Effector memory CD8-positive, alpha-beta T cell (primary cell): ENCODE data around the gene ZNF500.

ENCODE experiments used
- ATAC-seq: fragments of 150-1000 bp; cut with Tn5 transposase; replicated peaks from 2 replicates; pipeline ENCODE4 v1.10.0; 2021; ENCODE audit warnings: mild to moderate bottlenecking, moderate library complexity
- DNase-seq, 3 experiments: peaks; one replicate each; pipeline ENCODE4 v3.0.0; 2021
- H3K27ac Mint-ChIP-seq, 2 donors: one replicate each; pipeline ENCODE4 v1.8.0; 2022; ENCODE audit warnings: mild to moderate bottlenecking in 2 of 2, mixed read lengths in 2 of 2, moderate library complexity in 2 of 2
- H3K27me3 Mint-ChIP-seq, 2 donors: one replicate each; pipeline ENCODE4 v1.8.0; 2022; ENCODE audit warnings: mixed read lengths in 2 of 2
- H3K36me3 Mint-ChIP-seq: one replicate; pipeline ENCODE4 v1.8.0; 2022; ENCODE audit warnings: mild to moderate bottlenecking, moderate library complexity, mixed read lengths; ENCODE audit not compliant: insufficient read depth
- H3K4me1 Mint-ChIP-seq, 2 donors: one replicate each; pipeline ENCODE4 v1.8.0; 2022; ENCODE audit warnings: low read depth in 2 of 2, mixed read lengths in 2 of 2
- H3K4me3 Mint-ChIP-seq, 2 donors: one replicate each; pipeline ENCODE4 v1.8.0; 2022; ENCODE audit warnings: mild to moderate bottlenecking in 2 of 2, mixed read lengths in 2 of 2, moderate library complexity in 2 of 2
- H3K9me3 Mint-ChIP-seq, 2 donors: one replicate each; pipeline ENCODE4 v1.8.0; 2022; ENCODE audit warnings: mixed read lengths in 2 of 2

The ZNF500 gene

DNA sequence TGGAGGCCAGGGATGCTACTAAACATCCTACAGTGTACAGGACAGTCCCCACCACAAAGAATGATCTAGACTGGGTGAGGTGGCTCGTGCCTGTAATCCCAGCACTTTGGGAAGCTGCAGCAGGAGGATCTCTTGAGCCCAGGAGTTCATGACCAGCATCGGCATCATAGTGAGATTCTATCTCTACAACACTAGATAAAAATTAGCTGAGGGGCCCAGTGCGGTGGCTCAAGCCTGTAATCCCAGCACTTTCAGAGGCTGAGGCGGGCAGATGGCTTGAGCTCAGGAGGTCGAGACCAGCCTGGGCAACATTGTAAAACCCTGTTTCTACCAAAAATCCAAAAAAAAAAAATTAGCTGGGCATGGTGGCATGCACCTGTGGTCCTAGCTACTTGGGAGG lies 5.4 kb upstream of the ZNF500 start:
- Mint-ChIP-seq H3K27ac (no peak overlapping the region), H3K9me3 (no peaks in the 10 kb centered on the region), H3K27me3 (no peaks in the 10 kb centered on the region), H3K36me3 (peaks cover 10% of the 10 kb centered on the region), H3K4me3 (no peak overlapping the region), H3K4me1 (peaks cover 17 to 23% of the 10 kb centered on the region in 2 donors)
- no peak for ATAC-seq
- DNase-seq = no peak

DNA sequence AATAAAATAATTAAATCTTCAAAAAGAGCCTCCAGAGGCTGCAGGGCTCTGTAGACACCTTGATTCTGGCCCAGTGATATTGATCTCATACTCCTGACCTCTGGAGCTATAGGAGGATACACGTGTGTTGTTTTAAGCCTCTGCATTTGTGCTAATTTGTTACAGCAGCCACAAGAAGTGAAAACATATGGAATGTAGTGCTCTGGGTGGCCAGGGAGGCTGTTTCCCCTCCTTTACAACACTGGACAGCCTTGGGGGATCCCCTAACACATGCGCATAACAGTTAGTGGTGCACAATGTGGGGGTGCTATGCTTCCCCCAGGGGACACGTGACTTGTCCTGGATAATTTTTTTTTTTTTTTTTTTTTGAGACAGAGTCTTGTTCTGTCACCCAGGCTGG lies 4.7 kb upstream of the ZNF500 start:
- peaks cover 20 to 27% of the 10 kb centered on the region in 2 donors for H3K4me1 Mint-ChIP-seq
- H3K27ac Mint-ChIP-seq = no peak overlapping the region
- H3K4me3 Mint-ChIP-seq = no peak overlapping the region
- H3K9me3 Mint-ChIP-seq = no peaks in the 10 kb centered on the region
- H3K36me3 Mint-ChIP-seq = peaks cover 15% of the 10 kb centered on the region
- ATAC-seq = no peak
- H3K27me3 Mint-ChIP-seq = no peaks in the 10 kb centered on the region
- no peak for DNase-seq

DNA sequence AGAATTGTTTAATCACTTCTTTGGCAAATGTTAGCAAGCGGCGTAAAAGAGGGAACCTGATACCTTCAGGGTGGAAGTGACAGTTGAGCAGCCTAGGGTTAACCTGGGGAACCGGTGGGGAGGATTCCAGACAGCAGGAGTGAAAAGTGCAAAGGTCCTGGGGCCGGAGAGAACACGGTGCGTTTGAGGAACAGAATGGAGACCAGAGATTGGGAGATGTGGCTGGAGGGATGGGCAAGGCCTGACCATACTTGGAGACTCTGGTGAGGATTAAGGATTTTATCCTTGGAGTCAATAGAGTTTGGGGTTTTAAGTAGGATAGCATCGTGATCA lies 2.3 kb upstream of the ZNF500 start:
- Mint-ChIP-seq H3K36me3 (peaks cover 31% of the 10 kb centered on the region), H3K27me3 (no peaks in the 10 kb centered on the region), H3K27ac (peak overlapping the region in 1 of 2 donors; percentile 60), H3K4me1 (peaks cover 28 to 34% of the 10 kb centered on the region in 2 donors), H3K4me3 (peak overlapping the region; percentile 86 to 92), H3K9me3 (no peaks in the 10 kb centered on the region)
- no peak for DNase-seq
- no peak for ATAC-seq

DNA sequence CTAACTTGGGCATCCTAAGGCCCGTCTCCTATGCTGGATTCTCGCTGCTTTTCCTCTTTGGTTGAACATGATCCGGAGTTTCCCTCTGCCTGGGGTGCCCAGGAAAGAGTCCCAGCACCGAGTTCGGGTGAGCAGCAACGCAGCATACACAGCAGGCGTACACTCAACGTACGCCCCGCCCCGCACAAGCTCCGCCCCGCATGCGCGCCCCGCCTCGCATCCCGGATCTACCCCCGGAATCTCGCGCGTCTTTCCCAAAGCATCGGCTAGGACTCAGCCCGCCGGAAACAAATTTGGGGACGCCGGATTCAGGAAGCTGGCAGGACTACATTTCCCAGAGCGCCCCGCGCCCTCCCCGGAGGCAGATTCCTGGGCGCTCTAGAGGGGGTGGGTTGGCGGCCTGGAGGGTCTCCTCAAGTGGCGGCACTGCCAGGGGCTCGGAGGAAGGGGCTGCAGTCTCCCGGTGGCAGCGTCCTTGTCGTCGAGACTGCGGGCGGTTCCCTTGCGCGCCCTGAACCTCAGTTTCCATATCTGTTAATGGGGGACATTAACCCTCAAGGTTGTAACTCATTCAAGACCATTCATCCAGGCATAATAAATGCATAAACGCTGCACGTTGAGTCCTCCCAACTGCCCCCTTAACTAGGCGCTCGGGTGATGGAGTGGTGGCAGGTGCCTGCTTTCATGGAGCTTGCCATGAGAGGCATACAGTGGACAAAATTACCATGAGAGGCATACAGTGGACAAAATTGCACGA lies 1.8 kb upstream of the ZNF500 start:
- Mint-ChIP-seq H3K9me3 (no peaks in the 10 kb centered on the region), H3K4me1 (peaks cover 30 to 34% of the 10 kb centered on the region in 2 donors), H3K27ac (peak overlapping the region; percentile 60 to 85), H3K36me3 (peaks cover 34% of the 10 kb centered on the region), H3K4me3 (peak overlapping the region; percentile 86 to 92), H3K27me3 (no peaks in the 10 kb centered on the region)
- ATAC-seq = peak; percentile 49
- peak; percentile 70 to 72 (median 72) for DNase-seq

DNA sequence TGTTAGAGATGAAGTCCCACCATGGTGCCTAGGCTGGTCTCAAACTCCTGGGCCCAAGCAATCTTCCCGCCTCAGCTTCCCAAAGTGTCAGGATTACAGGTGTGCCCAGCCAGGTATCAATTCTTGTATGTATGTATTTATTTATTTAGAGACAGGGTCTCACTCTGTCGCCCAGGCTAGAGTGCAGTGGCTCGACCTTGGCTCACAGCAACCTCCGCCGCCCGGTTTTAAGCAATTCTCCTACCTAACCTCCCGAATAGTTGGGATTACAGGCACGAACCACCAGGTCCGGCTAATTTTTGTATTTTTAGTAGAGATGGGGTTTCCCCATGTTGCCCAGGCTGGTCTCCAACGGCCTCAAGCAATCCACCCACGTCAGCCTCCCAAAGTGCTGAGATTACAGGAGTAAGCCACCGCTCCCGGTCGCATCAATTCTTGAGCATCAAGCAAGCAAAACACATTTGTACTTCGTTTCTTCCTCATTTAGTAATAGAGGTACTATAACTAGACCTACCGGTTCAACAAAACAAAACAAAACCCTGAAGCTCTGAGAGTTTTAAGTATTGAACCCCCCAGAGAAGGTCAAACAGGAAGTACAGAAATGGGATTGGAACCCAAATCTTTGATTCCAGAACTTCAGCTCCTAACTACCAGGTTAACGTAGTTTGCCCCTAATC lies 1.0 kb upstream of the ZNF500 start:
- ATAC-seq = no peak
- peak overlapping the region; percentile 60 to 85 for H3K27ac Mint-ChIP-seq
- H3K4me1 Mint-ChIP-seq = peaks cover 33 to 34% of the 10 kb centered on the region in 2 donors
- peak overlapping the region; percentile 86 to 92 for H3K4me3 Mint-ChIP-seq
- H3K9me3 Mint-ChIP-seq = no peaks in the 10 kb centered on the region
- no peaks in the 10 kb centered on the region for H3K27me3 Mint-ChIP-seq
- peaks cover 36% of the 10 kb centered on the region for H3K36me3 Mint-ChIP-seq
- DNase-seq = no peak

DNA sequence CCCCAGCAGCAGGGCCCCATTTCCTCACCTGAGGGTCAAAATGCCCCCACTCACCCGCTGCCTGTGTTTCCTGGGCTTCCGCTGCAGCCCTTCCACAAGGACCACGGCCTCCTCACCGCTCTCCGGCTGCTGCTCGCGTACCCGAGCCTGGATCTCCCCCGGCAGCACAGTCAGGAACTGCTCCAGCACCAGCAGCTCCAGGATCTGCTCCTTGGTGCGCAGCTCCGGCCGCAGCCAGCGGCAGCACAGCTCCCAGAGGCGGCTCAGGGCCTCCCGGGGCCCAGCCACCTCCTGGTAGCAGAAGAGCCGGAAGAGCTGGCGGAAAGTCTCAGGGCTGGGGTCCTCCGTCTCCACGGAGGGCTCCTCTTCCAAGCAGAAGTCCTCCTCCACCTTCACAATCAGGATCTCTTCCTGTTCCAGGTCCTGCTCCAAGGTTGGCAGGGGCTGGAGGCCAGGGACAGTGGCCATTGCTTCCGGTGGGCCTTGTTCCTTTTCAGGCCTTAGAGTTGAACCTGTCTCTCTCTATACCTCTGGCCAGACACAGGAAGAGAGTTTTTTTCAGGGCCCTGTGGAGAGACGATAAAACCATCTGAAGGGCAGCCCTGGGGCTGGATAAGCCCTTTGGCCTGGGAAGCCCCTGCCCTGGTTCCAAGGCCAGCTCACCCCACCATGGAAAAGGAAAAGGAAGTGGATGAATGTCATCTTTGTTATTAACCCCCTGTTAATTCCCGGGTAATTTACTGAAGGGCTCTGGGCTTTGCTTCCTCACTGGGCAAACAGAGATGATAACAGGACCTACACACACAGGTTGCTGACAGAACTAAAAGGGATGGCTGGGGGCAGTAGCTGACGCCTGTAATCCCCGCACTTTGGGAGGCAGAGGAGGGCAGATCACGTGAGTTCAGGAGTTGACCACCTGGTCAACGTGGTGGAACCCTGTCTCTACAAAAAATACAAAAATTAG lies 1.2 kb downstream of the ZNF500 start:
- no peak for ATAC-seq
- no peak for DNase-seq
- Mint-ChIP-seq H3K27ac (peak overlapping the region; percentile 77 to 85), H3K27me3 (no peaks in the 10 kb centered on the region), H3K36me3 (peaks cover 50% of the 10 kb centered on the region), H3K9me3 (no peaks in the 10 kb centered on the region), H3K4me3 (peak overlapping the region; percentile 86 to 92), H3K4me1 (peaks cover 38 to 39% of the 10 kb centered on the region in 2 donors)

DNA sequence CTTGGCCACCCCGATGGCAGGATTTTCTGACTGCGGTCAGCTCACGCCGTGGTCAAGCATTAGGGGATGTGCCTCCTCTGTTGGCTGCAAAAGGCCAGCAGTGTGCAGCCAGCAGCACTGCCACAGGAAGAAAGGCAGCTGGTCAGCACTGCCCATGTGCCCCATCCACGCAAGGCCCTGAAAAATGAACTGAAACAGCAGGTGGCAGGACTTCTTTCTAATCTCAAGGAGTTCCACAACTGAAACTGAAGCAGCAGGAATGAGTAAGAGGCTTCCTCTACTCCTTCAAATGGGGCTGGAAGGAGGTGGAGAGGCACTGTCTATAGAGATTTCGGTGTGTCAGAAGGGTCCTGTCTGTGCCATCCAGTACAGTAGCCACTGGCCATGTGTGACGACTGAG lies 3.2 kb downstream of the ZNF500 start:
- no peaks in the 10 kb centered on the region for H3K27me3 Mint-ChIP-seq
- H3K4me1 Mint-ChIP-seq = peaks cover 27 to 31% of the 10 kb centered on the region in 2 donors
- no peak for DNase-seq
- H3K27ac Mint-ChIP-seq = no peak overlapping the region
- H3K9me3 Mint-ChIP-seq = no peaks in the 10 kb centered on the region
- ATAC-seq = no peak
- no peak overlapping the region for H3K4me3 Mint-ChIP-seq
- H3K36me3 Mint-ChIP-seq = peaks cover 64% of the 10 kb centered on the region

DNA sequence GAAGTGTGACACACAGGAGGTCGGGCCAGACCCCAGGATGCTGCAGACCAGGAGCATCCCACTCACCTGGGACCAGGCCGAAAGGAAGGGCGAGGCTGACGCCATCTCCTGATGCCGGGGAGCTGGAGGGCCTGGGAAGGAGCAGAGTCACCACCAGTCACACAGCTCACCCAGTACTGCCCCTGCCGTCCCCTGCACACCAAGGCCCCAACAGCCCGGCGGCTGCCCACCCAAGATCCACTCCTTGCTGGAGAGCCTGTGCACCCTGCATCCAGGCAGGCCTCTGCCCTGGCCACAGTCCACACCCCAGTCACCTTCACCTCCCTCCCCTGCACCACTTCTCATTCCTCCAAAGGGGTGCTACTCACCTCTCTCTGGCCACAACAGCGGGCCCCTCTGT lies 4.8 kb downstream of the ZNF500 start:
- H3K27ac Mint-ChIP-seq = peak overlapping the region in 1 of 2 donors; percentile 20
- peaks cover 63% of the 10 kb centered on the region for H3K36me3 Mint-ChIP-seq
- H3K4me1 Mint-ChIP-seq = peaks cover 14 to 20% of the 10 kb centered on the region in 2 donors
- H3K27me3 Mint-ChIP-seq = no peaks in the 10 kb centered on the region
- ATAC-seq (no peak), DNase-seq (no peak)
- H3K9me3 Mint-ChIP-seq = no peaks in the 10 kb centered on the region
- no peak overlapping the region for H3K4me3 Mint-ChIP-seq

DNA sequence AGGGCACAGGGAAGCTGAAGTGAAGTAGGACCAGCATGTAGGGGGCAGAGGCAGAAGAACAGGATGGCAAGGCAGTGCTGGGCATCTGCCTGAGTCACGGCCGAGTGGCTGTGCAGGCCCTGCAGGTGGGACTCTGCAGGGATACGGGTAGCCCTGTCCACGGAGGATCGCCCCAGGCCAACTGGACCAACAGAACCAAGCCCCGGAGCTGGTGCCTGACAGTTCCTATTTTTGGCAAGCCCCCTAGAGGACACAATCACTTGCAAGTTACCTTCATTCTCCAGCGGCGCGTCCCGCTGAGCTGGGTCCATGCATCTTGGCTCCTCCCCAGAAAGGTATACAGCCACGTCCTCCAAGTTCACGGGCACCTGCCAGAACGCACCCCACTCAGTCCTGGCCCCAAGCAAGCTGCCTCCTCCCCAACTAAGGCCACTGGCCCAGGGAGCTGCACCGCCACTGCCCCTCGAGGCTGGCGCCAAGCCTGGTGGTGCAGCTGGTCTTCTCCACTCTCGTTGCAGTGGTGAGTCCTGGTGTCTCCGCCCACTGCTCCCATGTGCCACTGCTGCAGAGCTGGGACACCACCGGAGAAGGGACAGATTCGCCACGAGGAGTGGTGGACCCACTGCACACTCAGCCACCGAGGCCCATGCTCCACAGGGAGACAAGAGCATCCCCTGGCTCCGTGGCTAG lies 6.6 kb downstream of the ZNF500 start:
- no peak for ATAC-seq
- H3K36me3 Mint-ChIP-seq = peaks cover 69% of the 10 kb centered on the region
- peaks cover 4 to 10% of the 10 kb centered on the region in 2 donors for H3K4me1 Mint-ChIP-seq
- no peaks in the 10 kb centered on the region for H3K27me3 Mint-ChIP-seq
- H3K27ac Mint-ChIP-seq = peak overlapping the region in 1 of 2 donors; percentile 54
- no peak for DNase-seq
- no peaks in the 10 kb centered on the region for H3K9me3 Mint-ChIP-seq
- no peak overlapping the region for H3K4me3 Mint-ChIP-seq

DNA sequence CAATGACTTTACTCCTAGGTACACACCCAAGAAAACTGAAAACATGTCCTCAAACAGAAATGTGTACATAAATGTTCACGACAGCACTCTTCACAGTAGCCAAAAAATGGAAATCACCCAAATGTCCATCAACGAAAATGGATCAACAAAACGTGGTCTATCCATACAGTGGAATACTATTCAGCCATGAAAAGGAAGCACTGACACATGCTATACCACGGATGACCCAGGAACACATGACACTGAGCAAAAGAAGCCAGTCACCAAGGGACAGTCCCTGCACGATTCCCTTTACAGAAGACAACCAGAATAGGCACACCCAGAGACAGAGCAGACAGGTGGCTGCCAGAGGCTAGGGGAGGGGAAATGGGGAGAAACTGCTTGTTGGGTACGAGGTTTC lies 11.3 kb downstream of the ZNF500 start:
- H3K27ac Mint-ChIP-seq = no peak overlapping the region
- ATAC-seq (no peak), DNase-seq (no peak)
- H3K4me1 Mint-ChIP-seq = no peaks in the 10 kb centered on the region
- no peaks in the 10 kb centered on the region for H3K9me3 Mint-ChIP-seq
- no peak overlapping the region for H3K4me3 Mint-ChIP-seq
- no peaks in the 10 kb centered on the region for H3K27me3 Mint-ChIP-seq
- H3K36me3 Mint-ChIP-seq = peaks cover 60% of the 10 kb centered on the region

DNA sequence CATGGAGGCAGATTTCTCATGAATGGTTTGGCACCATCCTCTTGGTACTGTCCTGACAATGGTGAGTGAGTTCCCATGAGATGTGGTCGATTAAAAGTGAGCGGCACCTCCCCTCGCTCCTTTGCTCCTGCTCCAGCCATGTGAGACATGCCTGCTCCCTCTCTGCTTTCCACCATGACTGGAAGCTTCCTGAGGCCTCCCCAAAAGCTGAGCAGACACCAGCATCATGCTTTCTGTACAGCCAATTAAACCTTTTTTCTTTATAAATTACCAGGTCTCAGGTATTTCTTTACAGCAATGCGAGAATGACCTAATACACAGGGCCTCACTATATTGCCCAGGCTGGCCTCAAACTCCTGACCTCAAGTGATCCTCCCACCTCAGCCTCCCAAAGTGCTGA lies 12.1 kb downstream of the ZNF500 start:
- no peaks in the 10 kb centered on the region for H3K27me3 Mint-ChIP-seq
- no peaks in the 10 kb centered on the region for H3K4me1 Mint-ChIP-seq
- H3K4me3 Mint-ChIP-seq = no peak overlapping the region
- peaks cover 57% of the 10 kb centered on the region for H3K36me3 Mint-ChIP-seq
- DNase-seq = no peak
- H3K27ac Mint-ChIP-seq = no peak overlapping the region
- H3K9me3 Mint-ChIP-seq = no peaks in the 10 kb centered on the region
- ATAC-seq = no peak

DNA sequence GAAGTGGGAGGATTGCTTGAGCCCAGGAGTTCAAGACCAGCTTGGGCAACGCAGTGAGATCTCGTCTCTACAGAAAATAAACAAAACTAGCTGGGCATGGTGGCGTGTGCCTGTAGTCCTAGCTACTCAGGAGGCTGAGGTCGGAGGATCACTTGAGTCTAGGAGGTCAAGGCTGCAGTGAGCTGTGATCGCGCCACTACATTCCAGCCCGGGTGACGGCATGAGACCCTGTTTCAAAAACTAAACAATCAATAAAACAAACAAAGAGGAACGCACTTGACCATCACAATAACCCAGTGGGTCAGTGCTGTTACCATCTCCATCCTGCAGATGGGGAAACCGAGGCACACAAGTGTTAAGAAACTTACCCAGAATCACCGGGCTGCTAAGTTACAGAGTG lies 13.7 kb downstream of the ZNF500 start:
- Mint-ChIP-seq H3K36me3 (peaks cover 49% of the 10 kb centered on the region), H3K27me3 (no peaks in the 10 kb centered on the region), H3K9me3 (no peaks in the 10 kb centered on the region), H3K4me1 (peaks cover 0 to 4% of the 10 kb centered on the region in 2 donors), H3K4me3 (no peak overlapping the region), H3K27ac (no peak overlapping the region)
- no peak for ATAC-seq
- DNase-seq = no peak
